GM19455 (cell line): ENCODE data around the gene PPP6R3.
"Not testable (repeated sequence)": the region's sequence is repeated elsewhere in the genome, so short reads cannot be mapped to it uniquely, and the experiment has no call there.

Experiments used
- ATAC-seq: cut with Tn5 transposase; IDR thresholded peaks from one replicate; pipeline ENCODE4 v1.9.1; 2021; ENCODE audit not compliant: unreplicated experiment

Gene PPP6R3

GRCh38 chr11:68436162-68436888 is 24.2 kb upstream of the PPP6R3 start:
- no peak for ATAC-seq

GRCh38 chr11:68436985-68437926 is 23.3 kb upstream of the PPP6R3 start:
- no peak for ATAC-seq

GRCh38 chr11:68437927-68438657 is 22.5 kb upstream of the PPP6R3 start:
- ATAC-seq = no peak

- ATAC-seq = no peak
Observed at GRCh38 chr11:68438658-68439259, 21.8 kb upstream of the PPP6R3 start.

- ATAC-seq = no peak
Observed at GRCh38 chr11:68439355-68440065, 21.0 kb upstream of the PPP6R3 start.

GRCh38 chr11:68440224-68440623 is 20.3 kb upstream of the PPP6R3 start:
- no peak for ATAC-seq

- no peak for ATAC-seq
Observed at GRCh38 chr11:68441466-68442230, 18.9 kb upstream of the PPP6R3 start.

- no peak for ATAC-seq
Observed at GRCh38 chr11:68442433-68442832, 18.1 kb upstream of the PPP6R3 start.

GRCh38 chr11:68444566-68444965 is 16.0 kb upstream of the PPP6R3 start:
- ATAC-seq = no peak

- ATAC-seq = no peak
Observed at GRCh38 chr11:68445531-68446035, 15.0 kb upstream of the PPP6R3 start.

- ATAC-seq = no peak
Observed at GRCh38 chr11:68446046-68446725, 14.4 kb upstream of the PPP6R3 start.

GRCh38 chr11:68447015-68447801 is 13.3 kb upstream of the PPP6R3 start:
- ATAC-seq = no peak

- not testable (repeated sequence) for ATAC-seq
Observed at GRCh38 chr11:68447914-68448313, 12.6 kb upstream of the PPP6R3 start.

GRCh38 chr11:68448604-68449011 is 11.9 kb upstream of the PPP6R3 start:
- ATAC-seq = no peak

- ATAC-seq = no peak
Observed at GRCh38 chr11:68449951-68450350, 10.6 kb upstream of the PPP6R3 start.

GRCh38 chr11:68450711-68451110 is 9.8 kb upstream of the PPP6R3 start:
- ATAC-seq = no peak

- no peak for ATAC-seq
Observed at GRCh38 chr11:68454767-68455166, 5.8 kb upstream of the PPP6R3 start.

GRCh38 chr11:68455485-68455884 is 5.1 kb upstream of the PPP6R3 start:
- no peak for ATAC-seq
